HG03159 (cell line): ENCODE data around the gene ZFP92.

Experiments used
- ATAC-seq: cut with Tn5 transposase; IDR thresholded peaks from one replicate; pipeline ENCODE4 v1.9.1; 2021; ENCODE audit warnings: mild to moderate bottlenecking, moderate library complexity; ENCODE audit not compliant: unreplicated experiment

Gene ZFP92, protein sequence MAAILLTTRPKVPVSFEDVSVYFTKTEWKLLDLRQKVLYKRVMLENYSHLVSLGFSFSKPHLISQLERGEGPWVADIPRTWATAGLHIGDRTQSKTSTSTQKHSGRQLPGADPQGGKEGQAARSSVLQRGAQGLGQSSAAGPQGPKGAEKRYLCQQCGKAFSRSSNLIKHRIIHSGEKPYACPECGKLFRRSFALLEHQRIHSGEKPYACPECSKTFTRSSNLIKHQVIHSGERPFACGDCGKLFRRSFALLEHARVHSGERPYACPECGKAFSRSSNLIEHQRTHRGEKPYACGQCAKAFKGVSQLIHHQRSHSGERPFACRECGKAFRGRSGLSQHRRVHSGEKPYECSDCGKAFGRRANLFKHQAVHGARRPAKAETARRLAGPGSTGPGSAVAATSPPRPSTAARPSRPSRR

DNA sequence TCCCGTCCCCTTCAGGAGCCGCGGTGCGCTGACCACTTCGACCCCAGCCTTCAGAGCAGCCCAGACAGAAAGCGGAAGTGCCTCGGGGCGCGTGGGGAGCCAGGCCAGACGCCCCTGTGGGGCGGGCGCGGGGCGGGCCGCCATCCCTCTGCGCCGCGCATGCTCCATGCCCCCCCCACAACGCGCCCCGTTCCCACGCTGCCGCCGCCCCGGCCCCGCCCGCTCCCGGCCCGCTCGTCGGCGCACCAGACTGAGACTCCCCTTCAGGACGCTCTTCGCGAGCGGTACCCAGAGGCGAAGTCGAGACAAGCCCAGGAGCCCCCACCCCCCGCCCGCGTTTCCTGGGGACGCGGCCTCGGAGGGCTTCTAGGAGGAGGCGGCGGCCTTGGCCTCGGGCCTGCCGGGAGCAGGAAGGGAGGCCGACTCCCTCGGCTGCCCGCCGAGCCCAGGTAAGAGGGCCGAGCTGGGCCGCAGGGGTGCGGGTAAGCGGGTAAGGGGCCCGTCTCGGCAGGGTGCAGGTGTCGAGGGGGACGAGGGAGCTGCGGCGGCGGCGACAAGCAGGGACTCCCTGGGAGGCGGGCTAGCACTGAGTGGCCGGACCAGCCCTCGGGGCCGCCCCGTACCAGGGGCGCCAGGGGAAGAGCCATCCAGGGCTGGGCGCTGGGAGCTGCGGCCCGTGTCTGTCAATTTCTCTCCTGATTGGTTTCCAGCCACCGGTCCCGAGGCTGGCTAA is at the start of gene ZFP92:
TSS of gene ZFP92 (plus strand) at position 218 of the 733 bp plus-strand sequence. CDS start 6,851 bp downstream, outside the sequence.
- peak; percentile 57 for ATAC-seq

DNA sequence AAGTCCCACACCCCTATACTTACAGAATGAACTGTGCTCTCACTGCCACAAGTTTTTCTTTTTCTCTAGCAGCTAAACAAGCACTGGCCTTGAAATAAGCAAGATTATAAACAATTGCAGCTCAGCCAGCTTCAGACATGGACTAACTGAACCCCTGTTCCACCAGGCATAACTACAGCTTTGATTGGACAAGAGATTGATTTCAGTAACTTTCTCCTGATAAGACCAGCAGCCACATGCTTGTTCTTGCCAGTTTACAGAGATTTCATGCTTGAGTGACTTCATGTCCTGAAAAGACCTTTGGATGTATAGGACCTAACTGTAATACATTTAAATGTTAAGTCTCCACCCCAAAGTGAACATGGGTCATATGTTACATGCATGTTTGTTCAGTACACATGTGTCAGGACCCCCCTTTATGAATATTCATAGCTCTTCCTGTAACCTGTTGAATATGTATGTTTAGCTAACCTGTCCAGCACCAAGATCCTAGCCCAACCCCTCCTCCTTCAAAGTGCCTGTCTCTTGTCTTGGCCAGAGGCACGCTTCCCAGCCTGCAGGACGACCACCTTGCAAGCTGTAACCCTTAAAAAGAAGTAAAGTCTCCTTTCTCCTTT is 49.4 kb upstream of the ZFP92 start:
- ATAC-seq, result no peak

DNA sequence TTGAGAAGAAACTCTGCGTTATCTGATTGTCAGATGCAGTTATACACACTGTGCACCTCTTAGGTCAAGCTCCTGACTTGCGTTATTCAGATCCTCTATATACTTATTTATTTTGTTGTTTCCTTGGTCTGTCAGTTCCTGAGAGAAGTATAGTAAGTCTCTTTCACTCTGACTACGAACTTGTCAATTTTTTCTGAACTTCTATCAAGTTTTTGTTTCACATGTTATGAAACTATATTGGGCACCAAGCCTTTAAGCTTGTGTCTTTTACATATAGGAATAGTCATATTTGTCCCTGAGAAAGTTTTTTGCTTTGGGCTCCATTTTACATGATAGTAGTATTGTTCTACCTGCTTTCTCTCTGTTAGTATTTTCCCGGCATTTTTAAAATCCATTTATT is 45.6 kb upstream of the ZFP92 start:
- no peak for ATAC-seq

DNA sequence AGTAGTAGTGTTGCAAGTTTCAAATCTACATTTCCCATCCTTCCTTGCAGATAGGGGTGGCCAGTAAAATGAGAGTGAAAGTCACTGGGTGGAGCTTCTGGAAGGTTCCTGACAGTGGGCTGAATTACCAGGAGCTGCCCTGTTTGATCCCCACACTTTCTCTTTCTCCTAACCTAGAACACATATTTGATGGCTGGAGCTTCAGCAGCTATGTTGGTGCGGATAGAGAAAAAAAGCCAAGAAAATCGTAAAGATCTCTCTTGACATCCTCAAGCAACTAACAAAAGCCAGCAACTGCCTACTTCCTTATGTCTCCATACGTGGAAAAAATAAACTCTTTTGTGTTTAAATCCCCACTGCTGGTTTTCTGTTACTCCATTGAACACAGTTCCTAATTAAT is 45.2 kb upstream of the ZFP92 start:
- ATAC-seq, result no peak

DNA sequence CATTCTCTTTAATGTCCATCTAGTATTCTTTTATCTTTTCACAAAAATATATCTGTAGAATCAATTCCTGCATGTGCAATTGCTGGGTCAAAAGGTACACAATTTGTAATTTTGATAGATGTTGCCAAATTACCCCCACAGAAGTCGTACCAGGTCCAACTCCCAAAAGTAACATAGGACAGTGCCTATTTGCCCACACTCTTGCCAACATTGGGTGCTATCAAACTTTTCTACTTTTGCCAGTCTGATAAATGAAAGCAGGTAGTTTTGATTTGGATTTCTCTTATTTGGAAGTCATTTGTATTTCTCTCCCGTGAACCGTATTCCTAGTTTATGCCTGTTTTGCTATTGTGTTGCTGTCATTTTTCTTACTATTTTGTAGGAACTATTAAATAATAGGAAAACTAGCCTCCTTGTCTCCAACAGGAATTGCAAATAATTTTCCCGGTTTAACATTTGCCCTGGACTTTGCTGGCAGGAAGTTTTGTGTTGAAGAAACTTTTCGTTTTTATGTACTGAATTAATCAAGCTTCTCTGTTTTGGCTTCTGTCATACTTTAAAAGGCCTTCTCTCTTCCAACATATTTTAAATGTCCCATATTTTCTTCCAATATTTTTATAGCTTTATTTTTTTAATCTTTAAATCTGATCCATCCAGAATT is 44.3 kb upstream of the ZFP92 start:
- no peak for ATAC-seq

DNA sequence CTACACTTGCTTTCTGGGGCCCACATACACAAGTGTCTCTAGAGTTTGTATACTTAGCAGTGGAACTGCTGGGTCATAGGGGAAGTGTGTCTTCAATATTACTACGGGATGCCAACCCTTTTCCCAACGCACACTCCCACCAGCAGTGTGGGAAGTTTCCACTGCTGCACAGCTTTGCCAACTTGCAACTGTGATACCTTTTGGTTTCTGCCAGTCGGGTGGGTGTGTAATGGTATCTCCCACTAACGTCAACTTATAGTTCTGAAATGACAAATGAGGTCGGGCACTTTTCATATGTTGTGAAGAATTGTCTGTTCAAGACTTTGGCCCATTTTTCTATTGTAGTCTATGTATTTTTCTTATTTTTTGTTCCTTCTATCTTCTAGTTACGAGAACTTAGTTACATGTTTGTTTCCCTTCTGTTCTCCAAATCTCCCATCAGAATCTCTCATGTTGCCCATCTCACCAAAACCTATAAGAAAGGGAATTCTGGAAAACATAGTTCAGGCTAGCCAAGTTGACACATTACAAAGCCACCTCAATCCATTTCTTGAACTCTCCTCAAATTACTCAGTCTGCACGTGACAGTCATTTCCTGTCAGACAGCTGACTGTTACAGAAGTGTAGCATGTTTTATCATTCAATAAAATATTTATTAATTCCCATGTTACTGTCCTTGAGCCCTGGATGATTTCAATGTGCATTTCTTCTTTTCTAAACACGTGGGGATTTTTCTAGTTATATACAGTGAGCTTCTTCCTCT is 40.8 kb upstream of the ZFP92 start:
- no peak for ATAC-seq

DNA sequence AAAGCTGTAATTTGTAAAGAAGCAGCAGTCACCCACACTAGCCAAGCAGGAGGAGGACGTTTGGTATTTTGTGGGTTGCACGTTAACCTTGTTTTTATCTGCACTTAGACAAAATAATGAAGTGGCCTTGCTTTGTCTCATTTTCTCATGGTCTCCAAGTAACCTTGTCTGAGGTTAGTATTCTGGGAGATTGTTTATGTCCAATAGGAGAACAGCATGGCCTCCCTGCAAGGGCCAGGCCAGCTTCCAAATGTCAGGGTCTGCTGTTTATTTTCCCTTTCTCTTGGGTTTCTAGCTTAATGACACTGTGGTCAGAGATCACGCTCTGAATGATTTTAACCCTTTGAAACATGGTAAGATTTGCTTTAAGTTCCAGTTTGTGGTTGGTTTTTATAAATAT is 40.0 kb upstream of the ZFP92 start:
- no peak for ATAC-seq

DNA sequence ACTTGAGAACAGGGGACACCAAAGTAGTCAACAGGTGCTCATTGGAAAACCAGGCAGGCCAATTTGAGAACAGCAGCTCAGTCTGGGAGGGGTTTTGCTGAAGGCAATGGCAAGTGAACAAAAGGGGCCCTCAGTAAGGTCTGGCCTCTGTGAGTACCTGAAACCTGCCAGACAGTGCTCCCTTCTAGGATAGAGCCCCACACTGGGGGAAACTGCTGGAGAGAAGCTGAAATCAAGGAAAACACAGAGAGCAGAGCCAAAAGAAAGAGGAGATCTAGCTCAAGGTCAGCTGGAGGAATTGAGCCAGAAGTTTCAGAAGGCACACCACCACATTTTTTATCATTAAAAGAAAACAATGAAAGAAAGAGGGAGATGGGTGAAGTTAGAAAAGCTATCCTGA is 38.3 kb upstream of the ZFP92 start:
- ATAC-seq, result no peak

DNA sequence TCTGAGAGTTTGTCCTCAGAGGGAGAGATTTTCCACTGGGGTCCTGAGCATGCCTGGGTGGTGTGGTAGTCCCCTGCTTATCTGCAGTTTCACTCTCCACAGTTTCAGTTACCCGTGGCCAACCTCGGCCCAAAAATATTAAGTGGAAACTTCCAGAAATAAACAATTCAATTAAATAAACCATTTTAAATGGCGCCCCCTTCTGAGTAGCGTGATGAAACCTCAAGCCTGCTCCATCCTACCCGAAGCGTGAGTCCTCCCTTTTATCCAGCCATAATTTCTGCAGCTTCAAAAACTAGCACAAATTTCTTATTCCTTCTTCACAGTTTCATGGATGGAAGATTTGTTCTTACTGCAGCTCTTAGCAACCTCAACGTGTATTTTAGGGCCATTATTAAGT is 36.8 kb upstream of the ZFP92 start:
- ATAC-seq, result no peak

DNA sequence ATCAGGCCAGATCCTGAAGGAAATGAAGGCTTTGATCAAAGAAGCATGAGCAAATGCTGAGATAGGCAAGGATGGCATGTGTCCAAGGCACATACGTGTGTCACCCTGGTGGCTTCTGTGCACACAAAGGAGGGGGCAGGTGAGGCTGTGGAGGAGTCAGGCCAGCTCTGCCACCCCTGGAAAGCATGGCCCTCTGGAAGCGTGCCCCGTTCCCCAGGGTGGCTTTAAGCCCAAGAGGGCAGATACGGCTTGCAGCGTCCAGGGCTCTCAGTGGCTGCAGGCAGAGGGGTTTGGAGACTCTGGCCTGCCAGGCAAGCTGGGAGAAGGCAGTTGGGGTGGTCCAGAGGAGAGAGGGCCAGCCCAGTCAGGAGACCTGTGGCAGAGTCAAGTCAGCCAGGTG is 35.7 kb upstream of the ZFP92 start:
- no peak for ATAC-seq

DNA sequence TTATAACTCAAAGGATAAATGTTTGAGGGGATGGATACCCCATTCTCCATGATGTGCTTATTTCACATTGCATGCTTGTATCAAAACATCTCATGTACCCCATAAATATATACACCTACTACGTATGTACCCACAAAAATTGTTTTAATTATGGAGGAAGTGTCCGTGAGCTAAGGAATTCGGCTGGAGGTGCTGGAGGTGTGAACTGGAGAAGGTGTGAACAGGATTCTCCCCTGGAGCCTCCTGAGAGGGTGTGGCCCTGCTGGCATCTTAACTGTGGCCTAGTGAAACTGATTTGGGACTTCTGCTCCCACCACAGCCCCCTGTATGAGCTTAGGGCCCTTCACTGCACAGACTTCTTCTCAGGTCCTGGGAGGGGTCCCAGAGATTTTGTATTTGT is 33.5 kb upstream of the ZFP92 start:
- ATAC-seq, result no peak

DNA sequence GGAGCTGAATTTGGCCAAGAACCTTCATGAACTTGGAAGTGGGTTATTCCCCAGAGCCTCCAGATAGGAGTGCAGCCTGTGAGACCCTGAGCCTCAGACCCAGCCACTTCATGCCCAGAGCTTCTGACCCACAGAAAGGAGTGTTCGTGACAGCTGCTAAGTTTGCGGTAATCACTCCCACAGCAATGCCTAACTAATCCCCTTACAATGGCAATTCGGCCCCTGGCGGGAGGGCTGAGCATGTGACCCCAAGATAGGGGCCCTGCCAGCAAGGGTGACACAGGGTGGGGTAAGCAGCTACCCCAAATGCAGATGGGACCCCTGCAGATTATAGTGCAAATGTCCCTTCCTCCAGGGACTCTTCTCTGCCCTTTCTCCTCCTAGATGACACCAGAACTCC is 32.7 kb upstream of the ZFP92 start:
- no peak for ATAC-seq

DNA sequence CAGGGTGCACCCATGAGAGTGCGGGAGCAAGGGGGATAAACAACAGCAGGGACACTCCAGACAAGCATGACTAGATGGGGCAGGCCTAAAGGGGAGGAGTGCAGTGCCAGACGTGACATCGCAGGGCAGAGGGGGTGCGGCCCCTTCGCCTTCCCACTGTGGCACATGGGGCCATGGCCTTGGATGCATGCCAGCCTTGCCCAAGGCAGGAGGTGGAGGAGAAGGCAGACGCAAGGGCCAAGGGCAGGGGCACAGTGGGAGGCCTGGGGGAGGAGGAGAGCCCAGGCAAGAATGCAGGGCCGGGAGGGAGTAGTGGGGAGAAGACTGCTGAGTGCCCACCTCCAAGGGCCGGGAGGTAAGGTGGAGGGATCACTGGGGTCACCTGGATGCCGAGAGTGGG is 31.8 kb upstream of the ZFP92 start:
- no peak for ATAC-seq

DNA sequence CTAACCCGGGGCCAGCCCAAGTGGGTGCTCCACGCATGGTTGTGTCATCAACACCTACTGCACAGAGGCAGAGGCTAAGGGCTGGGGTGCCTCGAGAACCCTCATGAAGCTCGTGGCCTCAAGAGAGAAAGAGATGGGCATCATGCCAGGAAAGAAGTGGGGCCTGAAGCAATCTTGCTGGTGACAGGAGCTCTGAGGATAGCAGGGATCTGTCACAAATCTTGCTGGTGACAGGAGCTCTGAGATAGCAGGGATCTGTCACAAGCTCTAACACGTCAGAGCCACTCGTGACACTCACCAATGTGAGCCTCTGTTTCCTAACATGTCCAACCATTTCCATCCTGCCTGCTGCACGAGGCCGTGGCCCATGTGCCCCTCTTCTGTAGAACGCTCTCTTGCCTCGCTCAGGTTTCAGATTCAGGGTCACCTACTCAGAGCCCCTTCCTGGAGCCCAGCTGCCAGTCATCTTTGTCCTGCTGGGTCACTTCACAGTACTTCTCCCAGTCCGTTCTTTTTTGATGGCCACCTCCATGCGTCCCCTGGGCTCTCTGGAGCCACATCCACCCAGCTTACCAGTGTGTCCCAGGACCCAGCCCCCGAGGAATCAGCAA is 31.2 kb upstream of the ZFP92 start:
- ATAC-seq, result no peak

DNA sequence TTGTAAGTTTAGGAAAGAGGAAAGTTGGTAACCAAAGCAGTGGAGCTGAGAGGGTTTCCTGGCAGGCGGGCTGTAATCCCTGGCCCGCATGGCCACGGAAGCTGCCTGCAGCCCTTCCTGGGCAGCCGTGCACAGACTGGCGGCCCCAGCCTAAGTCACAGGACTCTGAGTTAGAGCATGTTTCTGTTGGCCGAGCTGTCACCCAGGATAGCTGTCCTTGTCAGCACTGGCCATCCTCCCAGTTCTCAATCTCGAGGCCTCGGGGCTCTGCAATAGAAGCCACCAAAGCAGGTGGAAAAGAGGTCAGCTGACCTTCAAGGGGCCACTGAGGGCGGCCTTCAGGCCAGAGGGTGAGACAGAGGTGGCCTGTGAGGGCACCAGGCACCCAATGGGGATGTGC is 30.6 kb upstream of the ZFP92 start:
- no peak for ATAC-seq

DNA sequence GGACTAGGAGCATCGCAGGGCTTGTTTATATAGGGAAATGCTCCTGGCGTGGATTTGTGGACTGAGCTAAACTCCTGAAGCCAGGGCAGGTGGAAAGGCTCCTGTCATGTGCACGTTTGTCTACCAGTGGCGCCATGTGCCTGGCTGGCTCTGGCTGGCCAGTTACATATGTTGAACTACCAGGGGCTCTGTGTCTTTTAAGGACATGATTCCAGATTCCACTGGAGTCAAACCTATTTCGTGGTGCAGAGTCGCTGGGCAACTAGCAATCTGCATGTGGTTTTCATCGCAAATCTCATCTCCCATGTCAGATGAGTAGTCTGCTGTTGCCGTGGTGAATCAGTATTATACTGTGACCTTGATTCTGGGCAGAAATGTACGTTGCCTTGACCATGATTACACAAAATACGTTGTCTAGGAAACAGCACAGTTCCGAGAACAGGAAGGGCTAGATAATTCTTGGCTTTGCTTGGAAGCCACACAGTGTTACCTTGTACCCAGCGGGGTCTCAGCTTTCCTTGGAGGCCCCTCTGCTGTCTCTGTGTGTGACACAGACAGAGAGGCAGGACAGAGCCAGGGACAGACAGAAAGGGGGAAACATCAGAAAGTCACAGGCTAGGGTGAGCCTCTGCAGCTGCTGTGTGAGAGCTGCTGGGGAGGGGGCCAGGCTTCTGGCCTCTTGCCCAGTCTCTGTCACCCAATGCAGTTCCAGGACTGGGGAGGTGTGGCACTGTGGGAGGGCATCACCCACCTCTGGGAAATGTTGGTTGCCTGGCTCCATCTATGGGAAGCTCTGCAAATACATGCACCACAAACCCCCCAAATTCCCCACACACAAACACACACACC is 29.4 kb upstream of the ZFP92 start:
- no peak for ATAC-seq

DNA sequence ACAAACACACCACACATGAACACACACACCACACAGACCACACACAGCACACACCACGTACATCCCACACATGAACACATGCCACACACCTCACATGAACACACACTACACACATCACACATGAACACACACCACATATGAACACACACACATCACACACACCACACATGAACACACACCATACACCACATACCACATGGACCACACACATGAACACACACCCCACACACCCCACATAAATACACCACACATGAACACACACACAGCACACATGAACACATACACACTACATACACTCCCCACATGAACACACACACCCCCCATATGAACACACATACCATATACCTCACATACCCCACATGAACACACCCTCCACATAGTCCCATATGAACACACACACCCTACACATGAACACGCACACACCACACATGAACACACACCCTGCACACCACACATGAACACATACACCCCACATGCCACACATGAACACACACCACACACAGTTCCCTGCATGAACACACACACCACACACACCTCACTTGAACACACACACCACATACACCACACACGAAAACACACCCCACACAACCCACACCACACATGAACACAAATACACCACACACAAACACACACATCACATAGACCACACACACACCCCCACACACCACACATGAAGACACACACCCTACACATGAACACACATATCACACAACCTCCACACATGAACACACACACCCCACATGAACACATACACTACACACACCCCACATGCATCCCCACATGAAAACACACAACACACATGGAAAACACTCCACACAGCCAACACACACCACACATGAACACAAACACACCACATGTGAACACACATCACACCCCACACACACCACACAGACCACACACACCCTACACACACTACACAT is 28.4 kb upstream of the ZFP92 start:
- ATAC-seq, result no peak

DNA sequence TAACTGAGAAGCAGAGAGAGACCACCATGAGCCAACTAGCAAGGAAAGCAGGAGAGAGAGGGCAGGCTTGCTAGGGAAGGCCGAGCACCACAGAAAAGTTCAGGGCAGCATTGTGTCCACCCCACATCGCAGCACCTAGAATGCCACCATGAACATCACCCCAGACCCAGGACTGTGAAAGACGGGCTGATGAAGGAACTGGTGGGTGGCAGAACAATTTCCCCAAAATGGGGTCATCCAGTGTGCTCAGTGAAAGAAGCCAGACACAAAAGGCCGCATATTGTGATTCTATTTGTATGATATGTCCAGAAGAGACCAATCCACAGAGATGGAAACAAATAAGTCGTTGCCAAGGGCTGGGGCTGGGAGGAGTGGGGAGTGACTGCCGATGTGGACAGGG is 26.9 kb upstream of the ZFP92 start:
- no peak for ATAC-seq
